GM19372 (cell line): Measurements from ENCODE around the gene LMAN1.

ENCODE experiments used
- ATAC-seq: cut with Tn5 transposase; IDR thresholded peaks from one replicate; pipeline ENCODE4 v1.9.1; 2021; ENCODE audit warnings: mild to moderate bottlenecking, low read depth, moderate library complexity; ENCODE audit not compliant: unreplicated experiment

Gene LMAN1

GRCh38 chr18:59308248-59308937 is 50.7 kb downstream of the LMAN1 start:
- ATAC-seq, result peak; percentile 91

- no peak for ATAC-seq
These were observed 52.4 kb downstream of the LMAN1 start for GRCh38 chr18:59306640-59307039.

GRCh38 chr18:59305295-59305694 is 53.8 kb downstream of the LMAN1 start:
- ATAC-seq, result no peak

- no peak for ATAC-seq
These were observed 55.3 kb downstream of the LMAN1 start for GRCh38 chr18:59303656-59304195.

- no peak for ATAC-seq
These were observed 56.1 kb downstream of the LMAN1 start for GRCh38 chr18:59303006-59303405.

GRCh38 chr18:59301929-59302328 is 57.1 kb downstream of the LMAN1 start:
- no peak for ATAC-seq

GRCh38 chr18:59300676-59301285 is 58.3 kb downstream of the LMAN1 start:
- no peak for ATAC-seq

GRCh38 chr18:59298871-59299270 is 60.2 kb downstream of the LMAN1 start:
- ATAC-seq, result no peak

GRCh38 chr18:59293317-59293716 is 65.7 kb downstream of the LMAN1 start:
- ATAC-seq, result no peak

GRCh38 chr18:59286341-59286740 is 72.7 kb downstream of the LMAN1 start:
- ATAC-seq, result no peak

- no peak for ATAC-seq
These were observed 76.7 kb downstream of the LMAN1 start for GRCh38 chr18:59282341-59282740.

GRCh38 chr18:59279722-59280121 is 79.3 kb downstream of the LMAN1 start:
- ATAC-seq, result no peak

- ATAC-seq, result no peak
These were observed 79.9 kb downstream of the LMAN1 start for GRCh38 chr18:59279193-59279592.

- no peak for ATAC-seq
These were observed 80.3 kb downstream of the LMAN1 start for GRCh38 chr18:59278793-59279192.
